Liver (tissue), 9 donors: ENCODE measurements around the gene DNAJC15. TPM values are rescaled to one million over a fixed set of nuclear protein-coding genes. Genes with fewer than 3 reads are reported as not detected.

Source experiments
- DNase-seq: peaks from one replicate; pipeline ENCODE4 v3.0.0-alpha.2; 2017; ENCODE audit warnings: low spot score
- H3K27ac ChIP-seq, 2 donors: one replicate each; pipeline ENCODE4 v1.7.0; 2013; ENCODE audit warnings: inconsistent platforms in 2 of 2, low read length in 2 of 2, control low read depth in 1 of 2, low read depth in 1 of 2, mild to moderate bottlenecking in 1 of 2
- H3K27me3 ChIP-seq, 4 donors: one replicate each; pipeline versions ENCODE4 v1.6.1 to v1.7.0; 2013; ENCODE audit warnings: low read length in 3 of 4, inconsistent platforms in 1 of 4, mild to moderate bottlenecking in 1 of 4, moderate library complexity in 1 of 4; ENCODE audit not compliant: control insufficient read depth in 4 of 4, insufficient read depth in 4 of 4
- H3K36me3 ChIP-seq, 4 donors: one replicate each; pipeline versions ENCODE4 v1.6.1 to v1.7.0; 2013; ENCODE audit warnings: low read length in 3 of 4, mild to moderate bottlenecking in 3 of 4, low read depth in 1 of 4, moderate library complexity in 1 of 4; ENCODE audit not compliant: control insufficient read depth in 4 of 4, insufficient read depth in 3 of 4
- H3K4me1 ChIP-seq, 4 donors: one replicate each; pipeline versions ENCODE4 v1.6.1 to v1.7.0; 2013; ENCODE audit warnings: low read length in 3 of 4, mild to moderate bottlenecking in 3 of 4, moderate library complexity in 1 of 4; ENCODE audit not compliant: control insufficient read depth in 4 of 4, insufficient read depth in 4 of 4
- H3K4me3 ChIP-seq, 3 donors: one replicate each; pipeline versions ENCODE4 v1.6.1 to v1.7.0; 2013; ENCODE audit warnings: low read length in 3 of 3, control low read depth in 1 of 3, low read depth in 1 of 3, mild to moderate bottlenecking in 1 of 3
- H3K9ac ChIP-seq, 2 donors: one replicate each; pipeline ENCODE4 v1.7.0; 2013; ENCODE audit warnings: low read length in 2 of 2, mild to moderate bottlenecking in 2 of 2, moderate library complexity in 2 of 2, control low read depth in 1 of 2, low read depth in 1 of 2
- H3K9me3 ChIP-seq, 4 donors: one replicate each; pipeline versions ENCODE4 v1.6.1 to v1.7.0; 2013; ENCODE audit warnings: low read length in 3 of 4; ENCODE audit not compliant: control insufficient read depth in 4 of 4
- ATF3 ChIP-seq: IDR thresholded peaks from 2 replicates; pipeline ENCODE4 v1.6.1; 2016; ENCODE audit warnings: antibody characterized with exemption
- CTCF ChIP-seq: fragments of 150-350 bp; IDR thresholded peaks from 2 replicates; pipeline ENCODE4 v1.5.1; 2017; ENCODE audit warnings: improper control_type of control experiment, low read depth, low read length; ENCODE audit not compliant: missing input control
- EGR1 ChIP-seq, 2 donors: IDR thresholded peaks; 2 replicates each; pipeline ENCODE4 v1.6.1; 2016 to 2018; ENCODE audit warnings: antibody characterized with exemption in 2 of 2, low read depth in 2 of 2
- FOXA1 ChIP-seq: IDR thresholded peaks from 2 replicates; pipeline ENCODE4 v1.6.1; 2016; ENCODE audit warnings: antibody characterized with exemption
- FOXA2 ChIP-seq: IDR thresholded peaks from 2 replicates; pipeline ENCODE4 v1.6.1; 2016; ENCODE audit warnings: antibody characterized with exemption
- GABPA ChIP-seq, 2 donors: IDR thresholded peaks in 1 of 2; conservative IDR thresholded peaks in 1 of 2; 2 replicates each; pipeline ENCODE4 v1.6.1; 2016; ENCODE audit warnings: antibody characterized with exemption in 2 of 2, mild to moderate bottlenecking in 1 of 2, moderate library complexity in 1 of 2
- HNF4A ChIP-seq, 2 donors: conservative IDR thresholded peaks; 2 replicates each; pipeline ENCODE4 v1.6.1; 2016; ENCODE audit warnings: antibody characterized with exemption in 2 of 2, mild to moderate bottlenecking in 2 of 2
- HNF4G ChIP-seq: IDR thresholded peaks from 2 replicates; pipeline ENCODE4 v1.6.1; 2016; ENCODE audit warnings: antibody characterized with exemption
- JUND ChIP-seq, 2 donors: IDR thresholded peaks; 2 replicates each; pipeline ENCODE4 v1.6.1; 2016; ENCODE audit warnings: antibody characterized with exemption in 2 of 2
- MAX ChIP-seq: IDR thresholded peaks from 2 replicates; pipeline ENCODE4 v1.6.1; 2016; ENCODE audit warnings: antibody characterized with exemption
- NR2F2 ChIP-seq: IDR thresholded peaks from 2 replicates; pipeline ENCODE4 v1.6.1; 2016; ENCODE audit warnings: antibody characterized with exemption
- RAD21 ChIP-seq, 2 donors: IDR thresholded peaks; 2 replicates each; pipeline ENCODE4 v1.6.1; 2016; ENCODE audit warnings: antibody characterized with exemption in 2 of 2, mild to moderate bottlenecking in 2 of 2
- REST ChIP-seq: IDR thresholded peaks from 2 replicates; pipeline ENCODE4 v1.6.1; 2016; ENCODE audit warnings: antibody characterized with exemption, mild to moderate bottlenecking
- RXRA ChIP-seq, 2 donors: IDR thresholded peaks; 2 replicates each; pipeline ENCODE4 v1.6.1; 2017 to 2018; ENCODE audit warnings: antibody characterized with exemption in 2 of 2, mild to moderate bottlenecking in 1 of 2
- SP1 ChIP-seq: IDR thresholded peaks from 2 replicates; pipeline ENCODE4 v1.6.1; 2018; ENCODE audit warnings: antibody characterized with exemption, mild to moderate bottlenecking
- TAF1 ChIP-seq: conservative IDR thresholded peaks from 2 replicates; pipeline ENCODE4 v1.6.1; 2016; ENCODE audit warnings: antibody characterized with exemption, mild to moderate bottlenecking
- YY1 ChIP-seq: IDR thresholded peaks from 2 replicates; pipeline ENCODE4 v1.6.1; 2016; ENCODE audit warnings: antibody characterized with exemption, mild to moderate bottlenecking
- ZBTB33 ChIP-seq: IDR thresholded peaks from 2 replicates; pipeline ENCODE4 v1.6.1; 2016; ENCODE audit warnings: antibody characterized with exemption
- WGBS: extraction: QIAGEN DNeasy Blood & Tissue Kit; methylation state at CpG from one replicate; pipeline ENCODE4 v1.1.7; 2013; 5-methylcytosine and 5-hydroxymethylcytosine counted together
- polyA plus RNA-seq, 2 donors: library from polyadenylated mRNA; stranded (reverse) in 1 of 2; unstranded in 1 of 2; fragments of 200-250 nt in 1 of 2; fragments of >200 nt in 1 of 2; fragmentation: Nextera tagmentation in 1 of 2; extraction: Ambion mirVana in 1 of 2; gene quantifications; one replicate each; pipeline versions ENCODE4 v1.2.1 to v1.2.3, GENCODE V29; 2013 to 2015
- total RNA-seq, 2 donors: library from RNA; depleted of rRNA; stranded (reverse); fragments of >200 nt; gene quantifications; one replicate each; pipeline ENCODE4 v1.2.3, GENCODE V29; 2014
- donor health status: healthy.
- donor health status: healthy.
- donor health status: healthy.
- donor health status: healthy.
- donor health status: healthy.

DNAJC15 gene
- total and polyA plus RNA-seq, 4 donors: 5.8 to 55.4 (median 14.0) TPM

GRCh38 chr13:43021926-43022670 lies 1.3 kb upstream of the DNAJC15 start:
- Histone ChIP-seq H3K27ac (no peak overlapping the region), H3K4me1 (peaks cover 2 to 14% (median 11%) of the 10 kb centered on the region in 4 donors), H3K27me3 (no peaks in the 10 kb centered on the region), H3K9ac (no peak overlapping the region), H3K9me3 (no peaks in the 10 kb centered on the region), H3K36me3 (no peaks in the 10 kb centered on the region), H3K4me3 (no peak overlapping the region)
- WGBS: 91% methylated on average over 11 of the region's 11 CpGs
- TF ChIP-seq JUND (IDR thresholded peaks at IDR 0.05): no peak
- no peak for TF ChIP-seq TAF1
- TF ChIP-seq HNF4A (conservative IDR thresholded peaks at IDR 0.05): no peak
- TF ChIP-seq NR2F2: no peak
- no peak for TF ChIP-seq FOXA1
- TF ChIP-seq RXRA (IDR thresholded peaks at IDR 0.05): no peak
- TF ChIP-seq HNF4G: no peak
- TF ChIP-seq SP1: no peak
- TF ChIP-seq GABPA (IDR thresholded peaks at IDR 0.05 in 1 of 2, conservative IDR thresholded peaks at IDR 0.05 in 1 of 2): no peak
- TF ChIP-seq YY1: no peak
- TF ChIP-seq CTCF: no peak
- TF ChIP-seq EGR1 (IDR thresholded peaks at IDR 0.05; ENCODE audit: low read depth in 2 of 2): no peak
- TF ChIP-seq RAD21 (IDR thresholded peaks at IDR 0.05): no peak
- no peak for TF ChIP-seq ATF3
- no peak for TF ChIP-seq ZBTB33
- no peak for TF ChIP-seq REST
- no peak for TF ChIP-seq MAX
- no peak for TF ChIP-seq FOXA2
- DNase-seq: no peak
